ENCODE results near the gene FYCO1.
"Not testable (repeated sequence)": the region's sequence is repeated elsewhere in the genome, so short reads cannot be mapped to it uniquely, and the experiment has no call there.

FYCO1 gene

DNA sequence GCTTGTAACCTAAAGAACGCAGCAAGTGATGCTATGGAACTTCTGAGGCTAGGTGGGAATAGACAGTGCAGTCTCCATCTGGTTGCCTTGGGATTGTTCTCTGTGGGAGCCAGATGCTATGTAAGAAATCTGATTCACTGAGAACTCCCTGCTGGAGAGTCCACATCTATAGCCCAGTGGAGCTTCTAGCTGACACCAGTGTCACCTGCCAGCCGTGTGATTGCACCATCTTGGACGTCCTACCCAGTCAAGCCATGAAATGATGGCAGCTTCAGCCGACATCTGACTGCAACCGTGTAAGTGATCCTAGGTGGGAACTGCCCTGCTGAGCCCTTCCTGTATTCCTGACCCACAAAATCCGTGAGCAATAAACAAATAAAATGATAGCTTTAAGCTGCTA, 12.4 kb upstream of the FYCO1 start:
- DNase-seq: no peak

DNA sequence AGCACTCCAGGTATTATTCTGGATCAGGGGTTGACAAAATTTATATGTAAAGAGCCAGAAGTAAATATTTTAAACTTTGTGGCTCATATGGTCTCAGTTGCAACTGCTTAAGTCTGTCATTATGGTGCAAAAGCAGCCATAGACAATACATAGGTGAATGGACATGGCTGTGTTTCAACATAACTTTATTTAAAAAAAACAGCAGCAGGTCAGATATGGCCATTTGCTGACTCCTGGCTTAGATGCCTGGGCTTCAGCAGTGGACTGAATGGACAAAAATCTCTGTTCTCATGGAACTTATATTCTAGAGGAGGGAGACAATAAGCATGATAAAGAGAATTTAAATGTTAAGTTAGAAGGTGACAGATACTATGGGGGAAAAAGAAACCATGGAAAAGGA, 11.7 kb upstream of the FYCO1 start:
- DNase-seq: no peak

DNA sequence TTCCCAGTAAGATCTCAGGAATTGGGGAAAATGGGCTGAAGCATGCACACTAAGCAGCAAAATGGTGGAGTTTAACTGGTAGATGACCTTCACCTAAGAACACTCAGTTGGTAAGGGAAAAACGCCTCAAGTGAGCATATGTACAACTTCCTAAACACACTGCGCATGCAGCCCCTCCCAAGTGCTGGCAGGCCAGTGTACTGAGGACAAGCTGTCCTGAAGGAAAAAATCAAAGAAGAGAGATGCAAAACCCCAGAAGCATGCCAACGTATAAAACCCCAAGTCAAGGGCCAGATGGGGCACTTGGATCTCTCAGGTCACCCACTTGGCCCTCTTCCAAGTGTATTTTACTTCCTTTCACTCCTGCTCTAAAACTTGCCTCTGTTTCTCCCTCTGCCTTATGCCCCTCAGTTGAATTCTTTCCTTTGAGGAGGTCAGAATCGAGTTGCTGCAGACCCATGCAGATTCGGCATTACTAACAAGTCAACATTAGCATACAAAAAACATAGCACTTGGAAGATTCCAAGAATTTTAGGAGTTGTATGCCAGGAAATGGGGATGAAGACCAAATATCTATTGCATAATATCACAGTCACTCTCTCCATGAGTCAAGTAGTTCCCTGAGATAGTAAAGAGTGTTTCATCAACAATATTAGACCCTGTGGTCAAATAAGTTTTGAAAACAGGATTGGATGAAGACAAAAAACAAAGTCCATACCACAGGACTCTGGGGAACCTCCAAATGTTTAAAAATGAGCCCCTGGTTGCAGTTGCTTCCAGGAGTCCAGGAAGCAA, 10.8 kb upstream of the FYCO1 start:
- no peak for DNase-seq

DNA sequence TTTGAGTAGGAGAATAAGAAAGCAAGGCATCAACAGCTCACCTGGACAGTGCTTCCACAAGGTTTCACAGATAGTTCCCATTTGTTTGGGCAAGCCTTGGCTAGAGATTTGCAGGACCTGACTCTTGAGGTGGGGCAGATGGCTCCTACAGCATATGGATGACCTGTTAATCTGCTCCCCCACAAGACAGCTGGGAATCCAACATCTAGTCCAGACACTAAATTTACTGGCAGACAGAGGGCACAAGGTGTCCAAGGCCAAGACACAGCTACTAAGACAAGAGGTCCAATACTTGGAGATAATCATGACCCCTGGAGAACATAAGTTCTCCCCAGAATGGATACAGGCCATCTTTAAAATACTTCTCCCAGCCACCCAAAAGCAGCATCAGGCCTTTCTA, 8.1 kb upstream of the FYCO1 start:
- not testable (repeated sequence) for DNase-seq

DNA sequence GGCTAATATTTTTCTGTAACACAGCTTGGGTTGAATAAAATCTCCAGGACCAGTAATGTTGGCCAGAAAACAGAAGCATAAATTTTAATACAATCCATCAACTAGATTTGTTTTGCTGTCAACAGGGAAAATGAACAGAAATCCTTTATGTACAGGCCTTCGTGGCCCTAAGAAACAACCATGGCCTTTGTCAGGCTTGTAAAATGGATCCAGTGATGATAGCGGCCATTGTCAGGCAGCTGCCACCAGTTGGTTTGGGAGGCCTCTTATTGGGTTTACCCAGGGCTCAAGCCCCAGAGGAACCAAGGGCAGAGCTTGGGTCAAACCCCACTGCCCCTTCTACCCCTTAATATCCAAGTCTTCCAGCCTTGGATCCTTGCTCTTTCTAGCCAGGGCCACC, 5.6 kb upstream of the FYCO1 start:
- DNase-seq: no peak

DNA sequence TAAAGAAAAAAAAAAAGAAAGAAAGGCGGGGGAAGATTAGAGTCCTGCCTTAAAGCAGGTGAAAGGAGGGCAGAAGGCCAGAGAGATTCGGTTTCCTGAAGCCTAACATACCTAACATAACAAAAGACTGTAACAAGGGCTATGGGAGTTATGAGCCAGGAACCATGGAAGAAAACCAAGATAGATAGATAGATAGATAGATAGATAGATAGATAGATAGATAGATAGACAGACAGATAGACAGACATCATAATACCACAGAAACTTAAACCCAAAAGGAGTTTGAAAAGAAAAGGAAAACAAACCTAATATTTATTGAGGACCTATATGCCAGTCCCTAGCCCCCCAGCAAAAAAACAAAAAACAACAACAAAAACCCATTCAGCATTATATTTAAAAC, 2.3 kb upstream of the FYCO1 start:
- no peak for DNase-seq

DNA sequence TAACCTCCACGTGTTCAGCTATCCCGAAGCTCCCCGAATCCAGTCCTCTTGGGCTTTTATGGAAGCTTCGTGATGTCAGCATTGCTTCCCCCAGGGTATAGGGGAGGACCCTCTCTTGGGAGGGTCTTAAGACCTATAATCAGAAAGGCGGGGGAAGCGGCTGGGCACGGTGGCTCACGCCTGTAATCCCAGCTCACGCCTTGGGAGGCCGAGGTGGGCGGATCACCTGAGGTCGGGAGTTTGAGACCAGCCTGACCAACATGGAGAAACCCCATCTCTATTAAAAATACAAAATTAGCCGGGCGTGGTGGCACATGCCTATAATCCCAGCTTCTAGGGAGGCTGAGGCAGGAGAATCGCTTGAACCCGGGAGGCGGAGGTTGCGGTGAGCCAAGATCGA, 1.9 kb upstream of the FYCO1 start:
- DNase-seq: not testable (repeated sequence)

DNA sequence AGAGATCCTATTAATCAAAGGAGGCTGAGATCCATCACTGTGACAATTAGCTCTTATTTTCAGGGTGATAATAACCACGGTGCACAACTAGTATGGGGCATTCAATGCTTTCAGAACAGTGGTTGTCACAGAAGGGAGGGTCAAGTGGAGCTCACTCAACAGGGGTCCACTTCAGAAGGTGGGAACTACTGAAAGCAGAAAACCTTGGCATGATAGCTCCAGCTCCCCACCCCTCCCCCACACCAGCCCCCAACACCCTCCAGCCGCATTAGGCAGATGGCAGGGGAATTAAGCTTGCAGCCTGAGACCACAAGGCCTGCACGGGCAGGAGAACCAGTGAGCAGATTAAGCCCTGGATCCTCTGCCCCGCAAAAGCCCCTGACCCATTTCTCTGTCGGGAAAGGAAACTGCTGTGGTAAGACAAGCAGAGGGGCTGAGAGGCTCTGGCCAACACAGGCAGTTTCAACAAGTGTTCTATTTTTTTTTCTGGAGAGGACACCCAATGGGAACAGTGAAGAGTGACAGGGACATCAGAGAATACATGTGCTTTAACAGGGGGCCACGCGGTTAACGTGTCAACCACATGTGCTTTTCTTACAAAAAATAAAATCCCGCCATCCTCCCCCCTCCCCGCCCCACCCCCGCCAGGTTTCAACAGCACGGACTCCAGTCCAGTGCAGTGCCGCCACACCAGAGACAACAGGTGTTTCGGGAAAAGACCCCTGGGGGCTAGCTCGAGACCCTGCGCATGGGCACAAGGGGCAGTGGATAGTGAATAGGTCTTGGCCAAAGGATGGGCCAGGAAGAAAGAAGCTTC, 997 bp downstream of the FYCO1 start:
- DNase-seq: no peak

DNA sequence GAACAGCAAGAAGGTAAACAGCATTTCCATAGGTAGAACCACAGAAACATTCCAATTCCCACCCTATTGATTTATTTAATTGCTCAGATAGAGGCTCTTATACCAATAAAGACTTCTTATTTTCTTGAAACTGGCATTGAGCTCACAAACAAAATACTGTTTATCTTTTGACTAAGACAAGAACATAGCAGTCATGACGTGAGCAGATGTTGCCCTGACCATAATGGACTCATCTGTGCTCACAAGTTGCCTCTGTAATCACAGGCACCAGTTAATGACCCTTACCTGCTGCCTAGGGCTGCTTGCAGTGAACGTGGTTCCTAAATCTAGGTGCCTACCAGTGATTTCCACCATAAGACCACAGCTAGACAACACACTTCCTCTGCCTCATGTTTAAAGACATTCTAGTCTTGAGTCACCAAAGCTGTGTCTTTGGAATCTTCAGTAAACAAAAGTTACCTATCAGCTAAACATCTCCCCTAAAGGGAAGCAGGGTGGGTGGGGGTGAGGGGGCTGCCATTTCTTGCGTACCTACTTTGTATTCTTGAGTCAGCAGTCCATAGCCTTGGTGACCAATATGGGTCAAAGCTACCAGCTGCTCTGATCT, 2.1 kb downstream of the FYCO1 start:
- DNase-seq: no peak

DNA sequence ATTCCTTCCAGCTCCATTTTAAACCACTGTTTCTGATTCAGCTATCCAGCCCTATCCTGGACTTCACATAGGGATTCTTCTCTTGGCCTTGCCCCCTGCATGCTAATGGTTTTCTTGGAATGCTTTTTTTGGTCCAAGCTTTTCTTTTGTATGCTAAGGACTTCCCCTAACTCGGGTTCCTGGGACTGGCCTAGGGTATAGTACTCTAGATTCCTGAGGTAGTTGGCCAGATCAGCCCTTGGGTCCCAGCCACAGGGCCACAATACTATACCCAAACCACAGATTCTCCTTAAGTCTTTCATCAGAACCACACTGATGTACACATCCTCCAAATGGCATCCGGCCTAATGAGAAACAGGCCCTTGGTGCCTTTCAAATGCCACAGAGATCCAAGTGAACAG, 2.8 kb downstream of the FYCO1 start:
- DNase-seq: no peak

DNA sequence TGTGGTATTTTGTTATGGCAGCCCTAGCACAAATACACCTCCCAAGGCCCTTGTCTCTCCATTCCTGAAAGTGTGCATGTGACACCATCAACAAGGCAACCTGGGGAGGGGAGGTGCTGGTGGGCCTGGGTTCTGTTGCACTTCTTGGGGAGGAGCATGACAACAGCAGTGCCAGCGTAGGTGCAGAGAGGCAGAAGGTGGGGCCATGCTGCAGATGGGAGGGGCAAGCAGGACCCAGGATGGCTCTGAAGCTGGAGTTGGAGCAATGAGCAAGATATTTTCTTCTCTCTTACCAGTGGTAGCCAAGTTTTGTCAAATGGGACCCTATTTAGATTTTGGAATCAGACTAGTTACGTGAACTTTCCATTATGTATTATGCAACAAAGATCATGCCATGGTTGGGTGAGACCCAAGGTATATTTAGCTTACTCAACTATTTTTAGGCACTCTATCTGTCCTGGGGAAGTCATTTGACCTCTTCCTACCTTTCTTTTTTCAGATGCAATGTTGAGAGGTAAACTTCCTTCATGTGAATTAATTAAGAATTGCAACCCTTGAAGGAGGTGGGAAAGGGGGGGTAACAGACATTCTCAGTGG, 3.4 kb downstream of the FYCO1 start:
- no peak for DNase-seq

DNA sequence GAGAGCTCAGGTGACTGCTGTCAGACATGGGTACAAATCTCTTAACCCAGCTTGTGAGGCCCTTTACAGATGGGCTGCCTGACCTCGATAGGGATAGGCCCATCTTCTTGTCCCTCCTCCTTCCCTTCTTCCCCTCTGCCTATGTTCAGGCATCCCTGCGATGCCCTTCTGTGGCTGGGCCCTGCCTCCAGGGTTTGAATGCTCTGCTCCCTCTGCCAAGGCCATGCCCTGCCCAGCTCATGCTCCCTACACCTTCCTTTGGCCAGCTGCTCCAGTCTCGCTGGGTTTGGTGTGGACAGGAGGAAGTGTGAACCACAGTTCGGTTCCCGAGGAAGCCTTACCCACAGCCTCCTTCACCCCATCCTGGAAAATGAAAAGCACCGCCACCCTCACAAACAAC, 4.3 kb downstream of the FYCO1 start:
- no peak for DNase-seq

DNA sequence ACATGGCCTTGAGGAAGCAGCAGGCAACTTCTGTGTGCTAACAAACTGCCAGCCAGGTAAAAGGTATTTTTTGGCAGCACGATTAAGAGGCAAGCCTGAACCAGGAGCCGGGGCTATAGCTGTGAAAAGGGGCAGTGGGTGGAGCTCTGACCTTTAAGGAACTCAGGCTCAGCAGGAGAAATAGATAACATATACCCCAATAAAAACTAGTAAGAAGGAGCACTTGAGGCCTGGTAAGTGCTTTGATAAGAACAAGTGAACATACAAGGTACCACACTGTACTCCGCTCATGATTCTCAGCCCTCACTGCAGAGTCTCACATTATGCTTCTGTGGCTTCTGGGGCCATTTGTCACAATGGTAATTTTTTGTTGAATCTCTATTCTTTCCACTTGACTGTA, 5.4 kb downstream of the FYCO1 start:
- DNase-seq: no peak

DNA sequence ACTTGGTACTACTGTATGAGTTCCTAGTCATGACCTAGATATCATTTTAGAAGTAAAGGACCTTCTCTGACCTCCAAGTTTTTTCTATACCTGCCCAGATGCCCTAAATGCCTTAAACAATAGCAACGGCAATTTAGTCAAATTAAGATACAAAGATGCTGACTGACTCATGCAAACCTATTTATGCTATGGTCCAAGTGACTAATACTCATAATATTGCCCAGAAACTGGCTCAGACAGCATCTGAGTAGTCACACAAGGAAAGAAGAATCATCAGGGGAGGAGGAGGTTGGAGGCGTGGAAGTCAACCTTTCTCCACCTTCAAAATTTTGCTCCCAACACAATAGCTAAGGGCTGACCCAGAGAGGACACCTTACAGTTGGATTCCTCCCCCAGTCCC, 6.8 kb downstream of the FYCO1 start:
- DNase-seq: no peak

DNA sequence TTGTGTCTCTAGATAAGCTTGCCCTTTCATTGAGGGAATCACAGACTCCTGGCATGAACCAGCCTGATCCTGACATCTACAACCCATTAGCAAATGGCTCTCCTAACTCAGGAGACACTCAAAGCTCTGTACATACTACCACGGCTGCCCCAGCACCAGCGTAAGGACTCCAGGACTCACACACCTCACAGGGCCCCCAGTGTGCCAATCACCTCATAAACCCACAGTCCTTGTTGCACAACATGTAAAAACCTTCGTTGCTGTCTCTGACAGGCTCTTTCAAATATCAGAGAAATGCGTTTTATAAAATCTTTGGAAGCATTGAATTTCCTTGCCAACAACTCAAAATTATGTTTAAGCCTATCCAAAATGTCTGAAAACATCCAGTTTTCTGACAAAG, 7.3 kb downstream of the FYCO1 start:
- no peak for DNase-seq

DNA sequence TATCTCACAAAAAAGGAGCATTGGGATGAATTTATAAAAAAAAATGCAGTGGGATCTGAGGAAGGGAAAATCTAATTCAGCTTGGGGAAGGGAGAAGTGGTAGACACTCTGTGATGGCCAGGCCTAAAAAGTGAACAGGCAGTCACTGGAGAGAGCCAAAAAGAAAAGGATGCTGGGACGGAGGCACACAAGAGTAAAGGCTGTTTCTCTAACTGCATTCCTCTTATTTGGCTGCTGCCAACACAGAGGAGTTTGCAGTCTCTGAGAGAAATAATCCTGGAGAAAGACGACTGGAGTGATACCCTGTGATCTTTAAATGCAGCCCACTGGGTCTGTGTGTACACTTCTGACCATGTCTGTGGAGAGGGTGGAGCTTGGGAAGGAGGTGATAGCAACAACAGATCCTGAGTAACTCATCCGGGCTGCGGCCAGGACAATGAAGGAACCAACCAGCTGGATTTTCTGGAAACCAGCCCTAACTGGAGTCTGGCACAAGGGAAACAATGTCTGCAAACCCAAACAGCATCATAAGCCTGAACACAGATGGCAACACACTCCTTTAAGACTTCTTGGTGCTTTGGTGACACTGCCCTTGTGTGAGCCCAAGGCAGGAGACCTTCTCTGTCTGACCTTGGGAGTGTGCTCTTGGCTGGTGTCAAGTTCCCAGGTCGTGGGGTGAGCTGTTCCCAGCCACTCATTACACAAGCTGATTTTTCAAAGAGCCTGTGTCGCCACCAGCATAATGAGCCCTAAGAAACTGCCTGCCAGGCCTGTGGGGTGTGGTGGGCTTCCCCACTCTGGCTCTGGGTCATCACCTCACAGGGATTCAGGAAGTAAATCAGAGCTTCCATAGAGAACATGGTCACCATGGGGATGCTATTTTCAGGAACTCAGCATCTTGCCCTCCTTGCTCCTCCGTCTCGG, 8.0 kb downstream of the FYCO1 start:
- no peak for DNase-seq

DNA sequence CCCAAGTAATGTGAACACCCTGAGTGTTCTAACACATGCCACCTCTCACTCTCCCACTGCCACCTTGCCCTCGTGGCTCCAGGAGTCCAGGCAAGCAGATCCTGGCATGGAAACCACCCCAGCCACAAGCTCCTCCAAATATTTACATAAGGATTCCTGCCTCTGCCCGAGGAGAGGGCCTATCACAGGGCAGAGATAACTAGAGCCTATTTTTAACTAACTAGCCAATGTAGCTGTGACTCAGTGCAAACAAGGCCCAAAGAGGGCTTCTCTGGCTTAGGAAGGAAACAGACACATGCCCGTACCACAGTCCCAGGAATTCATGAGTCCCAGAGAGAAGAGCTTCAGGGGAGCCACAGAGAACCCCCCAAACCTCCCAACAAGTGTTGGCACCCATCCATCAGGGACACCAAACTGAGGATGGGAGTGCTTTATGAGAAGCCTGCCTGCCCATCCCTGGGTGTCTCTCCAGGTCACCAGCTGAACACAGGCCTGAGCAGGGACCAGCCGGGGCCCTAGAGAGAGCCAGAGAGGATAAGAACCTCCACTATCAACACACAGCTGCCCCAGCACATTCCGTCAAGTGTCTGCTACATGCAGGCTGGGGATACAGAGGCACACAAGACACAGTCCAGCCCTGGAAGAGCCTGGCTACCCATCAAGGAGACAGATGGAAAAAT, 9.2 kb downstream of the FYCO1 start:
- DNase-seq: no peak

DNA sequence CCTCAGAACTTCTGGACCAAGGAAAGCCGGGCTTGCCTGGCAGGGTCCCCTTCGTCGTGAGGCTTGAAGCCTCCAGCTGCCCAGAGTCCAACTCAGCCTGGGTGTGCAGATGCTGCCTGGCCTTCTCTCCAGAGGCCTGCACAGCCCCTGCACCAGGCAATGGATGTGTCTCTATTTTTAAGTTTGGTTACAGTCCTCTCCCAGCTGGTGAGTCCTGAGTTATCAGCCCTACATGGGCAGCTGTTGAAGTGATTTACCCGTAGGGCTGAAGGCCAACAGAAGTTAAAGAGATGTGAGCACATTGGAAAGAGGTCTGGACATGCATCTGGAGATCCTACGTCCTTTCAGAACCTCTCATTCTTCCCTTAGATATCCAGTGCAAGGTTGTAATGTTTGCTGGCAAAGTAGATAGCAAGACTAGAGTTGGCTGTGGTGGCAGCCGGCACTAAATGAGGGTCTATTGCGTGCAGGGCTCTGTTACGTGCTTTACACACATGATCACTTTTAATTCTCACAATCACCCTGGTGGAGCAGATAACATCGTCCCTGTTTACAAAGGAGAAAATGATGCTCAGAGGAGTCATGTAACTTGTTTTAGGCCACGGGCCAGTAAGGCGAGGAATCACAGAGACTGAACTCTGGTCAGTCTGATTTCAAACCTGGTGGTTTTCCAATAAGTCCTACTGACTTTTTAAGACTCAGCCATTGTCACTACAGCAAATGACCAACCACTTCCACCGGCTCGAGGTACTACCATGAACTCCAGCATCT, 9.9 kb downstream of the FYCO1 start:
- DNase-seq: no peak

DNA sequence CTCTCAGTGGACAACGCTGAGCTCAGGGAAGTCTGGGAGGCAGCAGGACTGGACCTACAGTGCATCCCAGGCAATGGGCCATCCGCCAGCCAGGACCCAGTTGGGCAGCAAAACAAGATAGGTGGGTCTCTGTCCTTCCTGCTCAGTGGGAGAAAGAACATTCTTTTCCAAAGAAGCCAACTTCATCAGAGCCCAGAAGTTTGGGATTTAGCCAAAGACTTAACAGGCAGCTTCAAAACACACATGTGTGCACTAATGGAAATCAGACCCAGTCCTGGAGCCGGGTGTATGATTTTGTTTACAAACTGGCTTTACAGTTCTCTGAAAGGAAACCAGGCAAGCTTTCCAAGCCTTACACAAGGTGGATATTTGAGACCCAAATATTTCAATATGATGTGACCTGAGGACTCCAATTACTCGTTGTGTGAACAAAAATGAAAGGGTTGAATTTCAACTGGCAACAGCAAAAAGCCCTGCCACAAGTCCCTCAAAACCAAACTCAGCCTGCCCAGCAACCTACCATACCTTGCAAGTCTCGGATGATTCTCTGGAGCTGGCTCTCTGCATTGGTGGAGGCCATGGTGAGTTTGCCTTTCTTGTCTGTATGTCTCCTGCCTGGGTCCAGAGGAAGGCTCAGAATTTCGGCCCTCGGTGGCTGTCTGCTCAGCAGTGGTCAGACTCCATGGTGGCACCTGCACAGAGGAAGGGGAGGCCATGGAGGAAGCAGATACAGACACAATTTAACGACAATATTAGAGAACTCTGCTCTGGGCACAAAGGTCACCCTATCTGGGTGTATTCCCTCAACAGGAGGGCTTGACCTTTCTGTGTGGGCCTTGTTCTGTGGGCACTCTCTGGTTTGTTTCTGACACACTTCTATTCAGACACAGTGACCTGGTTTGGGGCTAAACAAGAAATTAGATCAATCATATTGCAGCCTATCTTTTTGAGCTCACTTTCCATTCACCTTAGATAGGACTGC, 11.0 kb downstream of the FYCO1 start:
- DNase-seq: no peak

DNA sequence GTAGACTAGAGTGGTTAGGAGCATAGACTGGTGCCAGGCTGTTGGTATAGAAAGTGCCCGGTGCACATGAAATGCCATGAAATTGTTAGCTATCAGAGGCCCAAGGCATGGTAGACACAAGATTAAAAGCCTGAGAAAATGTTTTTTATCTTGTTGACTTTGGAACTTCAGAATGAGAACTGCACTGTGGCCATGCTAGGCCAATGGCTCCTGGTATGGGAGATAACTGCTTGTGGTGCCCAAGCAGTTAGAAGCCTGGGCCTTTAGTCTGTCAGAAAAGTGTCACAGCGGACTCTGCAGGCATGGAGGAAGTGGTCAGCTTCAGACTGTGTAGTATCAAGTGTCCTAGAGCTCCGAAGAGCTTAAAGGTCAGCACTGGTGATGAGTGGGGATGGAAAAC, 11.9 kb downstream of the FYCO1 start:
- DNase-seq: no peak

All from NCI-H345 (cell line).